Myocyte (in vitro differentiated cells): ENCODE results near the gene DIDO1. TPM values are rescaled to one million over a fixed set of nuclear protein-coding genes. Genes with fewer than 3 reads are reported as not detected.

Experiments used
- DNase-seq: peaks from one replicate; pipeline ENCODE4 v3.0.0-alpha.2; 2012; ENCODE audit warnings: low read depth
- total RNA-seq: library from RNA; depleted of rRNA; stranded (reverse); fragments of >200 nt; gene quantifications from 2 replicates; pipeline ENCODE4 v1.2.3, GENCODE V29; 2014

The DIDO1 gene
- total RNA-seq, 1 donor from 2014 or later: 31.9 TPM

- no peak for DNase-seq
Measured at GRCh38 chr20:62880147-62880934, 46.0 kb downstream of the DIDO1 start.

- no peak for DNase-seq
Measured at GRCh38 chr20:62879275-62880146, 46.8 kb downstream of the DIDO1 start.

- DNase-seq: no peak
Measured at GRCh38 chr20:62878244-62879038, 47.9 kb downstream of the DIDO1 start.

- no peak for DNase-seq
Measured at GRCh38 chr20:62876902-62877816, 49.1 kb downstream of the DIDO1 start.

- DNase-seq: no peak
Measured at GRCh38 chr20:62876501-62876901, 49.8 kb downstream of the DIDO1 start.

GRCh38 chr20:62875419-62876361, 50.6 kb downstream of the DIDO1 start:
- peak; percentile 82 for DNase-seq

- DNase-seq: no peak
Measured at GRCh38 chr20:62874964-62875344, 51.4 kb downstream of the DIDO1 start.

GRCh38 chr20:62873681-62874031, 52.6 kb downstream of the DIDO1 start:
- DNase-seq: peak; percentile 69

- no peak for DNase-seq
Measured at GRCh38 chr20:62873280-62873679, 53.0 kb downstream of the DIDO1 start.

- DNase-seq: no peak
Measured at GRCh38 chr20:62872862-62873261, 53.4 kb downstream of the DIDO1 start.

- no peak for DNase-seq
Measured at GRCh38 chr20:62872184-62872847, 54.0 kb downstream of the DIDO1 start.

- no peak for DNase-seq
Measured at GRCh38 chr20:62864207-62864606, 62.1 kb downstream of the DIDO1 start.

GRCh38 chr20:62861726-62862336, 64.5 kb downstream of the DIDO1 start, which contains the start of gene TCFL5:
TCFL5 (minus strand) TSS chr20:62861822; CDS start chr20:62861670, 152 bp downstream.
- peak; percentile 76 for DNase-seq

GRCh38 chr20:62860924-62861691, 65.2 kb downstream of the DIDO1 start:
- DNase-seq: peak; percentile 28

- DNase-seq: no peak
Measured at GRCh38 chr20:62860391-62860923, 65.8 kb downstream of the DIDO1 start.

GRCh38 chr20:62859721-62860120, 66.6 kb downstream of the DIDO1 start:
- no peak for DNase-seq
